Right lobe of liver (tissue), 4 donors: Measurements from ENCODE around the gene HHLA2.

Source experiments
- POLR2A ChIP-seq: fragments of 450-650 bp; IDR thresholded peaks from one replicate; pipeline ENCODE4 v1.6.1; 2017; ENCODE audit warnings: antibody characterized with exemption, mild to moderate bottlenecking
- TF ChIP-seq, protein P1 (sequence below), 4 donors: fragments of 200-600 bp in 3 of 4; fragments of 450-650 bp in 1 of 4; IDR thresholded peaks; one replicate each; pipeline versions ENCODE4 v1.5.1 to v1.8.0; 2016 to 2022; ENCODE audit warnings: antibody characterized with exemption in 4 of 4, mild to moderate bottlenecking in 2 of 4
- donor health status: DM: no; HTN: no; CAD: no.
- donor health status: DM: no; HTN: no; CAD: no.
- donor health status: DM: no; HTN: yes; CAD: no.

DNA sequence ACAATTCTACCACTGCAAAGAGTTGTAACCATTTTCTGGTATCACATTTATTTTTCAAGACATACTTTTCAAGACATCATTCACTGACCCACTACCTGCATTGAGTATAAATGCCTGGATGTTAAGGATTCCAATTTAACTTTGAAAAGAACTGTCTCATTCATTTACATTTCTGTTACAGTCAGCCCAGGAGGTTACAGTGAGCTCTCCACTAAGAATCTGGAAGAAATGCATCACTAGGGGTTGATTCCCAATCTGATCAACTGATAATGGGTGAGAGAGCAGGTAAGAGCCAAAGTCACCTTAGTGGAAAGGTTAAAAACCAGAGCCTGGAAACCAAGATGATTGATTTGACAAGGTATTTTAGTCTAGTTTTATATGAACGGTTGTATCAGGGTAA is 81.0 kb downstream of the HHLA2 start:
- TF ChIP-seq, protein P1, sequence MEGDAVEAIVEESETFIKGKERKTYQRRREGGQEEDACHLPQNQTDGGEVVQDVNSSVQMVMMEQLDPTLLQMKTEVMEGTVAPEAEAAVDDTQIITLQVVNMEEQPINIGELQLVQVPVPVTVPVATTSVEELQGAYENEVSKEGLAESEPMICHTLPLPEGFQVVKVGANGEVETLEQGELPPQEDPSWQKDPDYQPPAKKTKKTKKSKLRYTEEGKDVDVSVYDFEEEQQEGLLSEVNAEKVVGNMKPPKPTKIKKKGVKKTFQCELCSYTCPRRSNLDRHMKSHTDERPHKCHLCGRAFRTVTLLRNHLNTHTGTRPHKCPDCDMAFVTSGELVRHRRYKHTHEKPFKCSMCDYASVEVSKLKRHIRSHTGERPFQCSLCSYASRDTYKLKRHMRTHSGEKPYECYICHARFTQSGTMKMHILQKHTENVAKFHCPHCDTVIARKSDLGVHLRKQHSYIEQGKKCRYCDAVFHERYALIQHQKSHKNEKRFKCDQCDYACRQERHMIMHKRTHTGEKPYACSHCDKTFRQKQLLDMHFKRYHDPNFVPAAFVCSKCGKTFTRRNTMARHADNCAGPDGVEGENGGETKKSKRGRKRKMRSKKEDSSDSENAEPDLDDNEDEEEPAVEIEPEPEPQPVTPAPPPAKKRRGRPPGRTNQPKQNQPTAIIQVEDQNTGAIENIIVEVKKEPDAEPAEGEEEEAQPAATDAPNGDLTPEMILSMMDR (IDR thresholded peaks at IDR 0.05) = no peak
- no peak for TF ChIP-seq POLR2A
